SK-N-SH (cell line): ENCODE results near the gene ROBO1. TPM values are rescaled to one million over a fixed set of nuclear protein-coding genes. Genes with fewer than 3 reads are reported as not detected.

Experiments
- CTCF ChIA-PET: fragments of 300-600, 350-600 bp; formaldehyde crosslinking; extraction: SDS; loops from one replicate; lab custom pipeline; 2021; lab: Yijun Ruan, JAX
- POLR2A ChIA-PET: fragments of 350-600 bp; sonication (Branson Sonifier 250); formaldehyde crosslinking; extraction: SDS; loops from one replicate; lab custom pipeline; 2020; ENCODE audit warnings: antibody characterized with exemption, inconsistent platforms; lab: Yijun Ruan, JAX
- DNase-seq: peaks from one replicate; pipeline ENCODE4 v3.0.0; 2012
- H2AFZ ChIP-seq: fragments of 200-600 bp; sonication (generic); 2 replicates; pipeline ENCODE4 v1.8.1; 2016; ENCODE audit warnings: antibody characterized with exemption, mild to moderate bottlenecking, low read depth
- H3F3A ChIP-seq: fragments of 200-600 bp; sonication (generic); replicated peaks from 2 replicates; pipeline ENCODE3; 2016; ENCODE audit warnings: antibody characterized with exemption, mild to moderate bottlenecking; ENCODE audit not compliant: insufficient read depth
- H3K27ac ChIP-seq, 2 experiments: fragments of 200-500 bp in 1 of 2; fragments of 200-600 bp in 1 of 2; sonication (Bioruptor generic) in 1 of 2; sonication (generic), shearing (Covaris generic) in 1 of 2; 2 replicates each; pipeline versions ENCODE4 v1.5.1 to v1.6.1; 2014 to 2016; ENCODE audit warnings: low read depth in 2 of 2, inconsistent platforms in 1 of 2, low read length in 1 of 2, mild to moderate bottlenecking in 1 of 2, mixed read lengths in 1 of 2
- H3K27me3 ChIP-seq: fragments of 200-600 bp; sonication (generic), shearing (Covaris generic); 2 replicates; pipeline ENCODE4 v1.6.1; 2016; ENCODE audit warnings: mixed run types; ENCODE audit not compliant: insufficient read depth
- H3K36me3 ChIP-seq, 2 experiments: fragments of 200-500 bp in 1 of 2; fragments of 200-600 bp in 1 of 2; sonication (Bioruptor generic) in 1 of 2; sonication (generic) in 1 of 2; replicated peaks in 1 of 2; 2 replicates each; pipeline versions ENCODE3 to v1.5.1; 2014 to 2016; ENCODE audit warnings: low read length in 1 of 2, mild to moderate bottlenecking in 1 of 2; ENCODE audit not compliant: insufficient read depth in 2 of 2, control insufficient read depth in 1 of 2
- H3K4me1 ChIP-seq, 2 experiments: fragments of 200-500 bp in 1 of 2; fragments of 200-600 bp in 1 of 2; sonication (Bioruptor generic) in 1 of 2; sonication (generic), shearing (Covaris generic) in 1 of 2; 2 replicates each; pipeline versions ENCODE4 v1.5.1 to v1.6.1; 2014 to 2016; ENCODE audit warnings: low read depth in 1 of 2, low read length in 1 of 2, mixed run types in 1 of 2; ENCODE audit not compliant: insufficient read depth in 2 of 2, control insufficient read depth in 1 of 2
- H3K4me2 ChIP-seq: fragments of 200-600 bp; sonication (generic), shearing (Covaris generic); 2 replicates; pipeline ENCODE4 v1.6.1; 2017; ENCODE audit warnings: mixed run types
- H3K4me3 ChIP-seq, 2 experiments: fragments of 200-500 bp in 1 of 2; fragments of 200-600 bp in 1 of 2; sonication (Bioruptor generic) in 1 of 2; sonication (generic), shearing (Covaris generic) in 1 of 2; 2 replicates each; pipeline versions ENCODE4 v1.5.1 to v1.8.1; 2014 to 2016; ENCODE audit warnings: low read depth in 2 of 2, inconsistent platforms in 1 of 2, low read length in 1 of 2, mild to moderate bottlenecking in 1 of 2, mixed read lengths in 1 of 2, moderate library complexity in 1 of 2
- H3K79me2 ChIP-seq: fragments of 200-600 bp; sonication (generic); 2 replicates; pipeline ENCODE4 v1.8.1; 2017; ENCODE audit warnings: mild to moderate bottlenecking; ENCODE audit not compliant: insufficient read depth
- H3K9ac ChIP-seq: fragments of 200-600 bp; sonication (generic); 2 replicates; pipeline ENCODE4 v1.6.1; 2017; ENCODE audit warnings: mixed run types
- H3K9me2 ChIP-seq: fragments of 200-600 bp; sonication (generic); 2 replicates; pipeline ENCODE4 v1.6.1; 2017; ENCODE audit warnings: mixed run types
- H3K9me3 ChIP-seq: fragments of 200-600 bp; sonication (generic); 2 replicates; pipeline ENCODE4 v1.6.1; 2017; ENCODE audit warnings: mixed run types, mild to moderate bottlenecking, moderate library complexity
- H4K20me1 ChIP-seq: fragments of 200-600 bp; sonication (generic); 2 replicates; pipeline ENCODE4 v1.6.1; 2017; ENCODE audit warnings: mild to moderate bottlenecking, mixed run types; ENCODE audit not compliant: insufficient read depth
- EP300 ChIP-seq, 2 experiments: IDR thresholded peaks; 2 replicates each; pipeline versions ENCODE4 v1.4.0 to v1.6.1; 2012; ENCODE audit warnings: borderline replicate concordance in 1 of 2, low read depth in 1 of 2, low read length in 1 of 2
- FOXM1 ChIP-seq: IDR thresholded peaks from 2 replicates; pipeline ENCODE4 v1.4.0; 2012; ENCODE audit warnings: low read depth, mild to moderate bottlenecking
- IRF3 ChIP-seq: fragments of 150-350 bp; IDR thresholded peaks from 2 replicates; pipeline ENCODE4 v1.6.1; 2016; ENCODE audit warnings: mild to moderate bottlenecking, low read depth, low read length
- JUND ChIP-seq: IDR thresholded peaks from 2 replicates; pipeline ENCODE4 v1.4.0; 2012
- MAX ChIP-seq: IDR thresholded peaks from 2 replicates; pipeline ENCODE4 v1.4.0; 2012; ENCODE audit warnings: low read depth
- MEF2A ChIP-seq: IDR thresholded peaks from 2 replicates; pipeline ENCODE4 v1.4.0; 2012; ENCODE audit warnings: low read depth, borderline replicate concordance
- MXI1 ChIP-seq: IDR thresholded peaks from 2 replicates; pipeline ENCODE4 v1.6.1; 2012; ENCODE audit warnings: mild to moderate bottlenecking, low read depth, low read length, improper control_type of control experiment
- NFIC ChIP-seq: IDR thresholded peaks from 2 replicates; pipeline ENCODE4 v1.4.0; 2012; ENCODE audit warnings: borderline replicate concordance
- NRF1 ChIP-seq: IDR thresholded peaks from 2 replicates; pipeline ENCODE4 v1.6.1; 2012; ENCODE audit warnings: low read depth, mild to moderate bottlenecking, low read length
- POLR2AphosphoS5 ChIP-seq: IDR thresholded peaks from 2 replicates; pipeline ENCODE4 v1.6.1; 2012; ENCODE audit warnings: low read depth, low read length
- RFX5 ChIP-seq: IDR thresholded peaks from 2 replicates; pipeline ENCODE4 v1.6.1; 2012; ENCODE audit warnings: mild to moderate bottlenecking, improper control_type of control experiment, low read length
- SIN3A ChIP-seq: IDR thresholded peaks from 2 replicates; pipeline ENCODE4 v1.6.1; 2012; ENCODE audit warnings: low read depth, mild to moderate bottlenecking, low read length, moderate library complexity, borderline replicate concordance
- SMC3 ChIP-seq: IDR thresholded peaks from 2 replicates; pipeline ENCODE4 v1.6.1; 2012; ENCODE audit warnings: low read depth, low read length, improper control_type of control experiment
- YY1 ChIP-seq: IDR thresholded peaks from 2 replicates; pipeline ENCODE4 v1.4.0; 2012; ENCODE audit warnings: low read depth, mild to moderate bottlenecking
- ZBTB33 ChIP-seq: IDR thresholded peaks from 2 replicates; pipeline ENCODE4 v1.4.0; 2012; ENCODE audit warnings: low read depth, borderline replicate concordance
- WGBS: methylation state at CpG from one replicate; pipeline ENCODE4 v1.1.6; 2017; ENCODE audit warnings: low lambda C conversion rate; 5-methylcytosine and 5-hydroxymethylcytosine counted together
- polyA plus RNA-seq, 3 experiments: library from polyadenylated mRNA; depleted of rRNA; stranded (reverse); fragments of >200 nt; gene quantifications; 2 replicates each; pipeline ENCODE4 v1.2.3, GENCODE V29; 2012
- TF ChIP-seq, protein P1 (sequence below): IDR thresholded peaks from 2 replicates; pipeline ENCODE4 v1.6.1; 2012; ENCODE audit warnings: mild to moderate bottlenecking, low read depth, low read length, moderate library complexity
- TF ChIP-seq, protein P2 (sequence below): IDR thresholded peaks from 2 replicates; pipeline ENCODE4 v1.4.0; 2012; ENCODE audit warnings: low read depth, borderline replicate concordance

Gene ROBO1
- polyA plus RNA-seq, 1 of the 3 experiments (the other 2 are of a cell fraction) = 22.7 TPM

- TF ChIP-seq MXI1 (no peak), NFIC (peak; percentile 93), POLR2AphosphoS5 (peak; percentile 15; the same call in 1 of the 2 replicates), SMC3 (no peak), MEF2A (0 out of 2 replicates have a peak, but pooled peaks have one; percentile 7), EP300 (IDR thresholded peaks at IDR 0.05; ENCODE audit: borderline replicate concordance in 1 of 2, low read depth in 1 of 2, low read length in 1 of 2) (peak; percentile 2 to 89; a peak in 3 of 4 replicates), NRF1 (no peak), FOXM1 (peak; percentile 61)
These were observed 600.0 kb downstream of the ROBO1 start (continued) for GRCh38 chr3:79167651-79168416.

- H3K79me2 ChIP-seq = no peaks in the 10 kb centered on the region
- H3K9me3 ChIP-seq = no peaks in the 10 kb centered on the region
- H3K4me2 ChIP-seq = no peak overlapping the region
- H3K27ac ChIP-seq = peak overlapping the region in 1 of 2 experiments; percentile 2; a peak in 1 of 4 replicates
- peak overlapping the region; percentile 45; the same call in 1 of the 2 replicates for H2AFZ ChIP-seq
- peaks cover 0 to 16% of the 10 kb centered on the region in 2 experiments; a peak in 2 of 4 replicates for H3K4me1 ChIP-seq
- no peak for DNase-seq
- ChIA-PET POLR2A (no interaction called here), CTCF (no interaction called here)
- 59% methylated on average over 2 of the region's 2 CpGs for WGBS
- H3K27me3 ChIP-seq = no peaks in the 10 kb centered on the region
- TF ChIP-seq IRF3 (no peak), EP300 (IDR thresholded peaks at IDR 0.05; ENCODE audit: borderline replicate concordance in 1 of 2, low read depth in 1 of 2, low read length in 1 of 2) (no peak), JUND (no peak), FOXM1 (no peak), SIN3A (no peak), YY1 (no peak), MAX (no peak), POLR2AphosphoS5 (no peak), NRF1 (no peak), ZBTB33 (no peak), RFX5 (no peak)
- TF ChIP-seq, protein P1, sequence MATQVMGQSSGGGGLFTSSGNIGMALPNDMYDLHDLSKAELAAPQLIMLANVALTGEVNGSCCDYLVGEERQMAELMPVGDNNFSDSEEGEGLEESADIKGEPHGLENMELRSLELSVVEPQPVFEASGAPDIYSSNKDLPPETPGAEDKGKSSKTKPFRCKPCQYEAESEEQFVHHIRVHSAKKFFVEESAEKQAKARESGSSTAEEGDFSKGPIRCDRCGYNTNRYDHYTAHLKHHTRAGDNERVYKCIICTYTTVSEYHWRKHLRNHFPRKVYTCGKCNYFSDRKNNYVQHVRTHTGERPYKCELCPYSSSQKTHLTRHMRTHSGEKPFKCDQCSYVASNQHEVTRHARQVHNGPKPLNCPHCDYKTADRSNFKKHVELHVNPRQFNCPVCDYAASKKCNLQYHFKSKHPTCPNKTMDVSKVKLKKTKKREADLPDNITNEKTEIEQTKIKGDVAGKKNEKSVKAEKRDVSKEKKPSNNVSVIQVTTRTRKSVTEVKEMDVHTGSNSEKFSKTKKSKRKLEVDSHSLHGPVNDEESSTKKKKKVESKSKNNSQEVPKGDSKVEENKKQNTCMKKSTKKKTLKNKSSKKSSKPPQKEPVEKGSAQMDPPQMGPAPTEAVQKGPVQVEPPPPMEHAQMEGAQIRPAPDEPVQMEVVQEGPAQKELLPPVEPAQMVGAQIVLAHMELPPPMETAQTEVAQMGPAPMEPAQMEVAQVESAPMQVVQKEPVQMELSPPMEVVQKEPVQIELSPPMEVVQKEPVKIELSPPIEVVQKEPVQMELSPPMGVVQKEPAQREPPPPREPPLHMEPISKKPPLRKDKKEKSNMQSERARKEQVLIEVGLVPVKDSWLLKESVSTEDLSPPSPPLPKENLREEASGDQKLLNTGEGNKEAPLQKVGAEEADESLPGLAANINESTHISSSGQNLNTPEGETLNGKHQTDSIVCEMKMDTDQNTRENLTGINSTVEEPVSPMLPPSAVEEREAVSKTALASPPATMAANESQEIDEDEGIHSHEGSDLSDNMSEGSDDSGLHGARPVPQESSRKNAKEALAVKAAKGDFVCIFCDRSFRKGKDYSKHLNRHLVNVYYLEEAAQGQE = no peak
- TF ChIP-seq, protein P2, sequence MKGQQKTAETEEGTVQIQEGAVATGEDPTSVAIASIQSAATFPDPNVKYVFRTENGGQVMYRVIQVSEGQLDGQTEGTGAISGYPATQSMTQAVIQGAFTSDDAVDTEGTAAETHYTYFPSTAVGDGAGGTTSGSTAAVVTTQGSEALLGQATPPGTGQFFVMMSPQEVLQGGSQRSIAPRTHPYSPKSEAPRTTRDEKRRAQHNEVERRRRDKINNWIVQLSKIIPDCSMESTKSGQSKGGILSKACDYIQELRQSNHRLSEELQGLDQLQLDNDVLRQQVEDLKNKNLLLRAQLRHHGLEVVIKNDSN = no peak
- H3F3A ChIP-seq = peaks cover 9% of the 10 kb centered on the region
- no peaks in the 10 kb centered on the region for H3K36me3 ChIP-seq
- H3K4me3 ChIP-seq = no peak overlapping the region
- no peaks in the 10 kb centered on the region for H3K9me2 ChIP-seq
- no peaks in the 10 kb centered on the region for H4K20me1 ChIP-seq
- no peak overlapping the region for H3K9ac ChIP-seq
These were observed 605.1 kb downstream of the ROBO1 start for GRCh38 chr3:79162653-79163052.
